ENCODE measurements around the gene CFAP65. TPM values are rescaled to one million over a fixed set of nuclear protein-coding genes. Genes with fewer than 3 reads are reported as not detected.

CFAP65 gene
- total RNA-seq, 2 donors from 2014 or later, result not detected

GRCh38 chr2:218983263-218983933, 57.9 kb downstream of the CFAP65 start:
- intact Hi-C loops (cut with DNase I), result no loop called here
- DNase-seq (ENCODE audit: low spot score), result peak; percentile 58

GRCh38 chr2:218982586-218983262, 58.6 kb downstream of the CFAP65 start:
- intact Hi-C loops (cut with DNase I), result no loop called here
- DNase-seq (ENCODE audit: low spot score), result peak; percentile 57

GRCh38 chr2:218981881-218982585, 59.3 kb downstream of the CFAP65 start:
- intact Hi-C loops (cut with DNase I), result no loop called here
- peak; percentile 83 for DNase-seq (ENCODE audit: low spot score)

- intact Hi-C loops (cut with DNase I), result no loop called here
- DNase-seq (ENCODE audit: low spot score), result peak; percentile 76
Measured at GRCh38 chr2:218981390-218981880, 59.9 kb downstream of the CFAP65 start.

- intact Hi-C loops (cut with DNase I), result no loop called here
- peak; percentile 58 for DNase-seq (ENCODE audit: low spot score)
Measured at GRCh38 chr2:218980735-218981389, 60.5 kb downstream of the CFAP65 start.

- intact Hi-C loops (cut with DNase I), result no loop called here
- peak; percentile 94 for DNase-seq (ENCODE audit: low spot score)
Measured at GRCh38 chr2:218979846-218980734, 61.2 kb downstream of the CFAP65 start.

- intact Hi-C loops (cut with DNase I), result no loop called here
Measured at GRCh38 chr2:218975060-218975777, 66.1 kb downstream of the CFAP65 start.

GRCh38 chr2:218970894-218971293, 70.4 kb downstream of the CFAP65 start:
- DNase-seq (ENCODE audit: low spot score), result peak; percentile 29

More at GRCh38 chr2:218975060-218975777, 66.1 kb downstream of the CFAP65 start:
- DNase-seq (ENCODE audit: low spot score), result no peak

GRCh38 chr2:218964041-218964771, 77.1 kb downstream of the CFAP65 start:
- DNase-seq (ENCODE audit: low spot score), result no peak

More at GRCh38 chr2:218970894-218971293, 70.4 kb downstream of the CFAP65 start:
- intact Hi-C loops (cut with DNase I), result no loop called here

GRCh38 chr2:218963601-218964000, 77.7 kb downstream of the CFAP65 start:
- DNase-seq (ENCODE audit: low spot score), result no peak
- intact Hi-C loops (cut with DNase I), result no loop called here

More at GRCh38 chr2:218964041-218964771, 77.1 kb downstream of the CFAP65 start:
- intact Hi-C loops (cut with DNase I), result no loop called here

- DNase-seq (ENCODE audit: low spot score), result peak; percentile 93
- intact Hi-C loops (cut with DNase I), result no loop called here
Measured at GRCh38 chr2:218962859-218963492, 78.3 kb downstream of the CFAP65 start.

GRCh38 chr2:218961651-218962570, 79.4 kb downstream of the CFAP65 start:
- no peak for DNase-seq (ENCODE audit: low spot score)
- intact Hi-C loops (cut with DNase I), result no loop called here

- intact Hi-C loops (cut with DNase I), result no loop called here
- no peak for DNase-seq (ENCODE audit: low spot score)
Measured at GRCh38 chr2:218961229-218961628, 80.1 kb downstream of the CFAP65 start.

GRCh38 chr2:218960309-218961165, 80.8 kb downstream of the CFAP65 start:
- intact Hi-C loops (cut with DNase I), result no loop called here

GRCh38 chr2:218959761-218960308, 81.5 kb downstream of the CFAP65 start:
- intact Hi-C loops (cut with DNase I), result no loop called here
- no peak for DNase-seq (ENCODE audit: low spot score)

More at GRCh38 chr2:218960309-218961165, 80.8 kb downstream of the CFAP65 start:
- no peak for DNase-seq (ENCODE audit: low spot score)

Data from posterior vena cava (tissue), 2 donors.